HG02798 (cell line): Measurements from ENCODE around the gene CSPG5.
A peak's percentile ranks its signal among the peaks of the same experiment; 100 is the strongest.

ENCODE experiments used
- ATAC-seq: cut with Tn5 transposase; IDR thresholded peaks from one replicate; pipeline ENCODE4 v1.9.1; 2021; ENCODE audit warnings: mild to moderate bottlenecking; ENCODE audit not compliant: unreplicated experiment, poor library complexity

The CSPG5 gene

GRCh38 chr3:47588053-47588452 lies 9.4 kb upstream of the CSPG5 start:
- no peak for ATAC-seq

DNA sequence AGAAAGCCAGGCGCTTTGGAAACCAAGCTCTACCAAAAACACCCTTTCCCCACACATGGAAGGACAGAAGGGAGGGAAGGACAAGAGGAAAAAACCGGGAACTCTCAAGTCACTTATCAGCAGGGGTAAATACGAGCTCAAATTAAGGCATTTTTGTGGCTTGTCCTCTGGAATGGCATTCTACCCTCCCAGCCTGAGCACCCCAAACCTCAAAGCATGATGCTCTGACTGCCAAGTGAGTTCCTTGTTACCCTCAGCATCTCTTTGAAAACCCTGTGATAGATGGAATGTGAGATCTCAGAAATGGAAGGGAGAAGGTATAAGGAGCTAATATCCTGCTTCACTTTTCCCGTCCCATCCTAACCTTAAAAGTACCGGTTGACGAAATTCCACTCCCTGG lies 8.1 kb upstream of the CSPG5 start:
- ATAC-seq: no peak

- no peak for ATAC-seq
Observed at GRCh38 chr3:47583320-47584075, 4.8 kb upstream of the CSPG5 start.

DNA sequence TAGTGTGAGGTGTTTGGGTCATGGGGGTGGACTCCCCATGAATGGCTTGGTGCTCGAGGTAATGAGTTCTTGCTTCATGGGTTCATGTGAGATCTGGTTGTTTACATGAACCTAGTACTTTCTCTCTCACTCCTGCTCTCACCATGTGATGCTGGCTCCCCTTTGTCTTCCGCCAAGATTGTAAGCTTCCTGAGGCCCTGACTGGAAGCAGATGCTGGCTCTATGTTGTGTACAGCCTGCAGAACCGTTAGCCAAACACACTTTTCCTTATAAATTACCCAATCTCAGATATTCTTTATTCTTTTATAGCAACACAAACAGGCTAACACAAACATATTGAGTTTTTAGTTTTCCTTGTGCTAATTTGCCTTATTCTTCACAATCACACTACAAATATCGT lies 3.2 kb upstream of the CSPG5 start:
- no peak for ATAC-seq

GRCh38 chr3:47581422-47581821 lies 2.8 kb upstream of the CSPG5 start:
- ATAC-seq: no peak

- no peak for ATAC-seq
Observed at GRCh38 chr3:47580481-47580880, 1.8 kb upstream of the CSPG5 start.

GRCh38 chr3:47579875-47580274 lies 1.2 kb upstream of the CSPG5 start:
- ATAC-seq: no peak

GRCh38 chr3:47578119-47578632 lies 489 bp downstream of the CSPG5 start:
- ATAC-seq: peak; percentile 49

- peak; percentile 24 for ATAC-seq
Observed at GRCh38 chr3:47577583-47578118, 1.0 kb downstream of the CSPG5 start.

DNA sequence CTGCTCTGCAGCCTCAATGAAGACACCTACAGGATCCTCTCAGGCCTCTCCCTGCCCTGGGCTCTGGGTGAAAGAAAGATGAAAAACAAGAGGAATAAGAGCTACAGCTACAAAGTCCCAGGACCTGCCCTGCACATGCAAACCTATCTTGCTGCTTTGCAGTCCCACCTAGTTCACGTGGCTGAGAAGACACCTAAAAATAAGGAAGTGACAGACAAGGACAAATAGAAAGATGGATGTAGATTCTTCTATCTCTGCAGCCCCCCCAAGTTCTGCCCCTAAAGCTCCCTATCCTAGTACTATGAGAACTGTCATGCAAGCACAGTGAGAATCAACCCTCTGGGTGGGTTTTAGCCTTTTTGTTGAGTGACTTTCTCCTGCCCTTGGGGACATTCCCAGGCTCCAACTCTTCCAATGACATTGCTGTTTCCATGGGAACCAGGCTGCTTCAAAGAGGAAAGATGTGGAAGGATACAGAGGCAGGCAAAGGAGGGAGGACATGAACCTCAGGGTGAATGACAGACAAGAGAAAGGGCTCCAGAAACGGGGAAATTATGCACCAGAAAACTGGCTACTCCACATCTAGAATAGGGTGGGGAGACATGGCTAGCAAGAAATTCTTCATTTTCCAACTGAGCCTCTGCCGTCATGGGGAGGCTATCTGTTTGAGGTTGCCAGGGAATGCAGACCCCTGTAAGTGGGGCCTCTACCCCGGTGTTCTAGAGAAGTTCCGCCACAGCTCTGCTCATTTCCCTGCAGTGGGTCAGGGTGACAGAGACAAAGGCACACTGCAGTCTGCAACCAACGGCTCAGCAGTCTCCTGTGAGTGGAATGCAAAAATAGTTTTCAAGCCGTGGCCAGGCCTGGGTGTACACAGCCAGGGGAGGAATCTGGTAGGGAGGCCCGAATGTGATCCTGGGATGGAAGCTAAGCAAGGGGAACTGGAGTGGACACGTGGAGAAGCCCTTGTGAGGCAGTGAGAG lies 5.2 kb downstream of the CSPG5 start:
- ATAC-seq: no peak

- no peak for ATAC-seq
Observed at GRCh38 chr3:47571391-47572175, 7.1 kb downstream of the CSPG5 start.

- ATAC-seq: no peak
Observed at GRCh38 chr3:47568901-47569300, 9.8 kb downstream of the CSPG5 start.

- ATAC-seq: no peak
Observed at GRCh38 chr3:47567149-47567548, 11.5 kb downstream of the CSPG5 start.

DNA sequence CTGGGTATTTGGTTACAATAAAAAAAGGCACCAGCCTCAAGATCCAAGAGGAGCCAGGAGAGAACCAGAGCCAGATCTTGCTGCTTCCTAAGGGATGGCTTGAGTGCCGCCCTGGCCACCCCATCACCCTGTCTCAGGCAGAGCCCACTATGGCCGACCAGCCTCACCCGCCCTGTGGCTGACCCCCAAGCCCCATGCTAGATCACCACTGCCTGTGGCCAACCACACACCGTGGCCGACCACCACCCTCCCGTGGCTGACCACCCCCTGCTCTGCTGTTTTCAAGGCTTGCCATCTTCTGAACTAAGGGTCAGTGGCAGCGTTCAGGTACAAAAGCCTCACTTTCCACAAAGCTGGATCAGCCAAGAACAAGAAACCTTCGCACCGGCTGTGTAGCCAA lies 12.0 kb downstream of the CSPG5 start:
- ATAC-seq: no peak

- no peak for ATAC-seq
Observed at GRCh38 chr3:47565734-47566550, 12.7 kb downstream of the CSPG5 start.

DNA sequence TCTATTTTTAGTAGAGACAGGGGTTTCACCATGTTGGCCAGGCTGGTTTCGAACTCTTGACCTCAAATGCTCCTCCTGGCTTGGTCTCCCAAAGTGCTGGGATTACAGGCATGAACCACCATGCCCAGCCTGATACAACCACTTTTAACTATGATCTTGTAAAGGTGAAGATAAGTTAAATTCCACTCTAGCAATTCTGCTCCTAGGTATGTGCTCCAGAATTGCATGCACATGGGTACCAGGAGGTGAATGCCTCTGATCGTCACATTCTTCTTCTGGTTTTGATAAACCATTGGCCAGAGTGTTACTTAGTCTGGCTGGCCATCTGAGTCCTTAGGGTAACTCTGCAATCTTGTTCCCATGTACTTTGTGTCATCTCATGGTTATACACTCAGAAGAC lies 22.3 kb downstream of the CSPG5 start:
- ATAC-seq: no peak

GRCh38 chr3:47554335-47554734 lies 24.3 kb downstream of the CSPG5 start:
- no peak for ATAC-seq

DNA sequence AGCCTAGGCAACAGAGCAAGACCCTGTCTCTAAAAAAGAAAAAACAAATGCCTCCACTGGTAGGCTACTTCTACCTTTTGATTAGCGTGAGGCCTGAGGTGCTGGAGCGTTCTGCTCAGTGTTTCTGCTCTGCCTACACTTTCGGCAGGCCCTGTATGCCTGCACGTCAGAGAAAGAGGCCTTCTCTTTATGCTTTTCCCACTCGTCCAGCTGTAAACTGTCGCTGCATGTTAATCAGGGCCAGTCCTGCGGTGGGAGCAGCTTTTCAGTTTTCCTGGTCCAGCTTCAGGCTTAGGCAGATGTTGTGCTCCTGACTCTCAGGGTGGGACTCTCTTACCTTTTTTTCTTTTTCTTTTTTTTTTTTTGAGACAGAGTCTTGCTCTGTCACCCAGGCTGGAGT lies 25.3 kb downstream of the CSPG5 start:
- ATAC-seq: no peak

DNA sequence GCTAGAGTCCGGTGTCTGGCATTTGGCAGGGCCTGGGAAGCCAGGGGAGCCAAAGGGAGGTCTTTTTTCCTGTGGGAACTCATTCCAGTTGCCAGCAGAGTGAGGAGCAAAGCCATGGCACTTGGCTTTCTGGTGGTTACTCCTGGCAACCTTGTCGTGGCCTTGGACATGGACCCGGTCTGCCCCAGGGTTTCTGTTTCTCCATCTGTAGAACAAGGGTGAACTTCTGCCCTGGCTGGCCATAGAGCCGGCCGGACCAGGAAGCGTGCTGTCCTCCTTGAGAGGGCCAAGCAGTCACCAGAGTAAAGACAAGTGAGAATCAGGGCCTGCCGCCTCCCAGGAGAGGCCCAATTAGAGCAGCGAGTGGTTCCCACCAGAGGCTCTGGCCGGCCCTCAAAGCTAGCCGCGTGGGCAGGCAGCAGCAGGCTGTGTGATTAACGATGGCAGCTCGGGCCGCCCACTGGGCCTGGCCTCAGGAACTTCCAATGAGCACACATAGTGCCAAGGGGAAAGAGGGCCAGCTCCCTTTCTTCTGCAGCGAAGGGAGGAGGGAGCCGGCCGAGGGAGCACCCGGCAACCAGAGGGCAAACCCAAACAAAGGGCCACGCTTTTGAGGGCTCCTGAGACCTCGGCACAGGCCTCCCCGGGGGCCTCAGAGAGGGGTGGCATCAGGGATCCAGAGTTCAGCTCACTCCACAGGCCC lies 36.0 kb downstream of the CSPG5 start:
- no peak for ATAC-seq
